GM23338 (cell line): Measurements from ENCODE around the gene CD300C.

ENCODE experiments used
- CTCF ChIP-seq, 2 experiments: fragments of 200-600 bp in 1 of 2; sonication (generic) in 1 of 2; conservative IDR thresholded peaks; 2 replicates each; pipeline versions ENCODE4 v1.5.1 to v1.6.1; 2016 to 2017; ENCODE audit warnings: antibody characterized with exemption in 2 of 2, low read depth in 2 of 2, mild to moderate bottlenecking in 2 of 2, moderate library complexity in 1 of 2
- EZH2 ChIP-seq: fragments of 200-600 bp; sonication (generic); IDR thresholded peaks from one replicate; pipeline ENCODE4 v1.8.0; 2017; ENCODE audit warnings: antibody characterized with exemption, mild to moderate bottlenecking, low read depth; ENCODE audit not compliant: unreplicated experiment
- EZH2phosphoT487 ChIP-seq: fragments of 200-600 bp; sonication (generic); IDR thresholded peaks from one replicate; pipeline ENCODE4 v1.8.1; 2018; ENCODE audit warnings: antibody characterized with exemption; ENCODE audit not compliant: unreplicated experiment
- JUNB ChIP-seq: IDR thresholded peaks from one replicate; pipeline ENCODE4 v1.6.1; 2016; ENCODE audit warnings: antibody characterized with exemption; ENCODE audit not compliant: unreplicated experiment
- POLR2AphosphoS5 ChIP-seq: IDR thresholded peaks from 2 replicates; pipeline ENCODE4 v1.6.1; 2016; ENCODE audit warnings: antibody characterized with exemption, low read depth
- REST ChIP-seq: IDR thresholded peaks from one replicate; pipeline ENCODE4 v1.6.1; 2018; ENCODE audit warnings: antibody characterized with exemption; ENCODE audit not compliant: unreplicated experiment
- STAT1 ChIP-seq: IDR thresholded peaks from one replicate; pipeline ENCODE4 v1.6.1; 2016; ENCODE audit warnings: antibody characterized with exemption; ENCODE audit not compliant: unreplicated experiment
- ZNF462 ChIP-seq: fragments of 250-450 bp; sonication (Bioruptor Pico); IDR thresholded peaks from 2 replicates; pipeline ENCODE4 v1.5.0; 2020; ENCODE audit warnings: mild to moderate bottlenecking, moderate library complexity

GRCh38 chr17:74497471-74497870 is 48.4 kb downstream of the CD300C start:
- TF ChIP-seq CTCF (conservative IDR thresholded peaks at IDR 0.05; ENCODE audit: low read depth in 2 of 2) (no peak), POLR2AphosphoS5 (no peak), JUNB (no peak), REST (no peak), EZH2 (no peak), EZH2phosphoT487 (no peak), ZNF462 (CRISPR knock-in tag) (no peak), STAT1 (no peak)
